PC-3 (cell line): ENCODE measurements around the gene LYZL6.

Source experiments
- EZH2 ChIP-seq: fragments of 300-600 bp; sonication (generic); IDR thresholded peaks from one replicate; pipeline ENCODE4 v1.6.1; 2017; ENCODE audit warnings: antibody characterized with exemption, mild to moderate bottlenecking, low read length; ENCODE audit not compliant: unreplicated experiment
- TF ChIP-seq, protein P1 (sequence below): fragments of 300-600 bp; sonication (generic); conservative IDR thresholded peaks from 2 replicates; pipeline ENCODE4 v1.5.1; 2017; ENCODE audit warnings: antibody characterized with exemption, low read depth, mild to moderate bottlenecking, low read length

DNA sequence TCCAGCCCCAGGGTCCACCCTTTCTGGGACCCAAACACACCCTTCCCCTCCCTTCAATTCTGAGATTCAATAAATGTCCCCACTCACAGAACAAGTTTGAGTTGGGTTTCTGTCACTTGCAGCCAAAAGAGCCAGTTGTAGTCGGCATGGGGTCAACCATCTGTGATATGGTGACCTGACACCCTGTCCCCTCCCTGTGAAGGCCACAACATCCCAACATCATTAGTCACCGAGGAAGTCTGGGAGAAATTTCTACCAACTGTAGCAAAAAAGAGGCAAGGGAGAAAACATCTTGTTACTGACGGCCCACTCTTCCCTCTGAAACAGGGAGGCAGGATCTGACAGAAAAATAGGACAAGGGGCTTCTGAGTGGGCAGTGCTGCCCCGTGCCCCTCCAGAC is 638 bp upstream of the LYZL6 start:
- no peak for TF ChIP-seq EZH2
- TF ChIP-seq, protein P1, sequence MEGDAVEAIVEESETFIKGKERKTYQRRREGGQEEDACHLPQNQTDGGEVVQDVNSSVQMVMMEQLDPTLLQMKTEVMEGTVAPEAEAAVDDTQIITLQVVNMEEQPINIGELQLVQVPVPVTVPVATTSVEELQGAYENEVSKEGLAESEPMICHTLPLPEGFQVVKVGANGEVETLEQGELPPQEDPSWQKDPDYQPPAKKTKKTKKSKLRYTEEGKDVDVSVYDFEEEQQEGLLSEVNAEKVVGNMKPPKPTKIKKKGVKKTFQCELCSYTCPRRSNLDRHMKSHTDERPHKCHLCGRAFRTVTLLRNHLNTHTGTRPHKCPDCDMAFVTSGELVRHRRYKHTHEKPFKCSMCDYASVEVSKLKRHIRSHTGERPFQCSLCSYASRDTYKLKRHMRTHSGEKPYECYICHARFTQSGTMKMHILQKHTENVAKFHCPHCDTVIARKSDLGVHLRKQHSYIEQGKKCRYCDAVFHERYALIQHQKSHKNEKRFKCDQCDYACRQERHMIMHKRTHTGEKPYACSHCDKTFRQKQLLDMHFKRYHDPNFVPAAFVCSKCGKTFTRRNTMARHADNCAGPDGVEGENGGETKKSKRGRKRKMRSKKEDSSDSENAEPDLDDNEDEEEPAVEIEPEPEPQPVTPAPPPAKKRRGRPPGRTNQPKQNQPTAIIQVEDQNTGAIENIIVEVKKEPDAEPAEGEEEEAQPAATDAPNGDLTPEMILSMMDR: no peak
